ENCODE results near the gene SELENOF.
"Not testable (repeated sequence)": the region's sequence is repeated elsewhere in the genome, so short reads cannot be mapped to it uniquely, and the experiment has no call there.

SELENOF gene

GRCh38 chr1:86875722-86876121, 38.2 kb downstream of the SELENOF start:
- TF ChIP-seq CTCF (IDR thresholded peaks at IDR 0.05; ENCODE audit: insufficient read depth, low read depth, low read length, missing control alignments), result no peak
- H3K4me3 ChIP-seq (ENCODE audit: low read depth, low read length), result no peak overlapping the region
- DNase-seq (ENCODE audit: low read depth), result no peak

GRCh38 chr1:86872086-86872485, 41.8 kb downstream of the SELENOF start:
- TF ChIP-seq CTCF (IDR thresholded peaks at IDR 0.05; ENCODE audit: insufficient read depth, low read depth, low read length, missing control alignments), result no peak

GRCh38 chr1:86871001-86871400, 42.9 kb downstream of the SELENOF start:
- no peak overlapping the region for H3K4me3 ChIP-seq (ENCODE audit: low read depth, low read length)
- DNase-seq (ENCODE audit: low read depth), result no peak
- no peak for TF ChIP-seq CTCF (IDR thresholded peaks at IDR 0.05; ENCODE audit: insufficient read depth, low read depth, low read length, missing control alignments)

More at GRCh38 chr1:86872086-86872485, 41.8 kb downstream of the SELENOF start:
- DNase-seq (ENCODE audit: low read depth), result no peak
- no peak overlapping the region for H3K4me3 ChIP-seq (ENCODE audit: low read depth, low read length)

- no peak overlapping the region for H3K4me3 ChIP-seq (ENCODE audit: low read depth, low read length)
- no peak for TF ChIP-seq CTCF (IDR thresholded peaks at IDR 0.05; ENCODE audit: insufficient read depth, low read depth, low read length, missing control alignments)
- no peak for DNase-seq (ENCODE audit: low read depth)
Measured at GRCh38 chr1:86868477-86868876, 45.4 kb downstream of the SELENOF start.

- H3K4me3 ChIP-seq (ENCODE audit: low read depth, low read length); DNase-seq (ENCODE audit: low read depth): not testable (repeated sequence)
Measured at GRCh38 chr1:86867278-86867677, 46.6 kb downstream of the SELENOF start.

GRCh38 chr1:86866665-86867064, 47.3 kb downstream of the SELENOF start:
- TF ChIP-seq CTCF (IDR thresholded peaks at IDR 0.05; ENCODE audit: insufficient read depth, low read depth, low read length, missing control alignments), result no peak
- DNase-seq (ENCODE audit: low read depth), result no peak
- no peak overlapping the region for H3K4me3 ChIP-seq (ENCODE audit: low read depth, low read length)

GRCh38 chr1:86865973-86866637, 47.8 kb downstream of the SELENOF start:
- no peak overlapping the region for H3K4me3 ChIP-seq (ENCODE audit: low read depth, low read length)
- no peak for TF ChIP-seq CTCF (IDR thresholded peaks at IDR 0.05; ENCODE audit: insufficient read depth, low read depth, low read length, missing control alignments)
- DNase-seq (ENCODE audit: low read depth), result peak; percentile 44

Data from GM12865 (cell line).